AG08395 (cell line): ENCODE measurements around the gene AGER.
"Not testable (repeated sequence)": the region's sequence is repeated elsewhere in the genome, so short reads cannot be mapped to it uniquely, and the experiment has no call there.

ENCODE experiments used
- DNase-seq: peaks from one replicate; pipeline ENCODE4 v3.0.0; 2012; ENCODE audit warnings: mixed read lengths, low spot score

Gene AGER

GRCh38 chr6:32186151-32186840 is 2.2 kb upstream of the AGER start:
- not testable (repeated sequence) for DNase-seq

- peak; percentile 75 for DNase-seq
Observed at GRCh38 chr6:32185681-32186131, 1.7 kb upstream of the AGER start.

GRCh38 chr6:32183483-32184083 is 470 bp downstream of the AGER start:
- no peak for DNase-seq

GRCh38 chr6:32183030-32183429 is 1.0 kb downstream of the AGER start:
- no peak for DNase-seq

GRCh38 chr6:32182555-32182981 is 1.5 kb downstream of the AGER start:
- DNase-seq, result no peak

- DNase-seq, result no peak
Observed at GRCh38 chr6:32181915-32182529, 2.0 kb downstream of the AGER start.

- DNase-seq, result no peak
Observed at GRCh38 chr6:32181148-32181702, 2.8 kb downstream of the AGER start.

- DNase-seq, result no peak
Observed at GRCh38 chr6:32179766-32180405, 4.2 kb downstream of the AGER start.

- DNase-seq, result no peak
Observed at GRCh38 chr6:32178547-32179440, 5.3 kb downstream of the AGER start.

GRCh38 chr6:32177788-32178546 is 6.1 kb downstream of the AGER start, which contains the start of gene RNF5:
Gene RNF5, plus strand, starts transcription at chr6:32178405. Its CDS starts 107 bp downstream, at chr6:32178512.
- DNase-seq, result peak; percentile 99

GRCh38 chr6:32177183-32177787 is 6.8 kb downstream of the AGER start:
- no peak for DNase-seq

- DNase-seq, result no peak
Observed at GRCh38 chr6:32176476-32177182, 7.4 kb downstream of the AGER start.

- peak; percentile 99 for DNase-seq
Observed at GRCh38 chr6:32175711-32176475, 8.2 kb downstream of the AGER start, which contains the start of gene AGPAT1. Gene AGPAT1, minus strand, starts transcription at chr6:32176084. Its CDS starts 4,588 bp downstream, at chr6:32171496.

- DNase-seq, result no peak
Observed at GRCh38 chr6:32175322-32175710, 8.7 kb downstream of the AGER start.

GRCh38 chr6:32174416-32174815 is 9.6 kb downstream of the AGER start:
- DNase-seq, result no peak

- DNase-seq, result no peak
Observed at GRCh38 chr6:32173051-32173727, 10.9 kb downstream of the AGER start.

GRCh38 chr6:32171234-32171633 is 12.8 kb downstream of the AGER start:
- no peak for DNase-seq

GRCh38 chr6:32170294-32170693 is 13.8 kb downstream of the AGER start:
- no peak for DNase-seq
